Fibroblast of upper back skin (primary cell): ENCODE data around the gene ENC1.
A peak's percentile ranks its signal among the peaks of the same experiment; 100 is the strongest.

Source experiments
- DNase-seq: peaks from one replicate; pipeline ENCODE4 v3.0.0-alpha.2; 2013

The ENC1 gene

DNA sequence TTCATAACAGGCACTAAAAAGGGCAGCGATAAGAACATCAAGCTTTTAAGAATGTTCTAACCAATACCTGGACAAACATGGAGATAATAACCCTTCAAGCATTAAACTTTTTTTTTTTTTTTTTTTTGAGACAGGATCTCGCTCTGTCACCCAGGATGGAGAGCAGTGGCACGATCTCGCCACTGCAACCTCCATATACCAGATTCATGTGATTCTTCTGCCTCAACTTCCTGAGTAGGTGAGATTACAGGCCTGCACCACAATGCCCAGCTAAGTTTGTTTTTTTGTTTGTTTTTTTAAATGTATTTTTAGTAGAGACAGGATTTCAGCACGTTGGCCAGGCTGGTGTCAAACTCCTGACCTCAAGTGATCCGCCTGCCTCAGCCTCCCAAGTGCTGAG, 14.7 kb upstream of the ENC1 start:
- DNase-seq: no peak

DNA sequence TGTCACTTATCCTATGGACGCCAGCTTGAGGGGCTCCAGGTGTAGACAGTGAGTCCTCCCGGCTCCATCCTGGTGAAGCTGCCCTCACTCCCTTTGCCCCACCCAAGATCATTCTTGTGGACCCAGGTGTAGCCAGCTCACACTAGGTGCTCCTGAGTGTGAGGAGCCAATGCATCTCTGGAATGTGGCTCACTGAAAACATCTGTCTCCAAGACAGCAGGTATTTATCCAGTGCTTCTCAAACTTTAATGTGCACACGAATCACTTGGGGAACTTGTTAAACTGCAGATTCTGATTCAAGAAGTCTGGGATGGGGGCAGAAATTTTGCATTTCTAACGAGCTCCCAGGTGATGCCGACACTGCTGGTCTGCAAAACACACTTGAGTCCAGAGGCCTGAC, 13.5 kb upstream of the ENC1 start:
- no peak for DNase-seq

- DNase-seq: no peak
Observed at GRCh38 chr5:74652576-74652975, 12.0 kb upstream of the ENC1 start.

- DNase-seq: no peak
Observed at GRCh38 chr5:74651710-74652109, 11.2 kb upstream of the ENC1 start.

DNA sequence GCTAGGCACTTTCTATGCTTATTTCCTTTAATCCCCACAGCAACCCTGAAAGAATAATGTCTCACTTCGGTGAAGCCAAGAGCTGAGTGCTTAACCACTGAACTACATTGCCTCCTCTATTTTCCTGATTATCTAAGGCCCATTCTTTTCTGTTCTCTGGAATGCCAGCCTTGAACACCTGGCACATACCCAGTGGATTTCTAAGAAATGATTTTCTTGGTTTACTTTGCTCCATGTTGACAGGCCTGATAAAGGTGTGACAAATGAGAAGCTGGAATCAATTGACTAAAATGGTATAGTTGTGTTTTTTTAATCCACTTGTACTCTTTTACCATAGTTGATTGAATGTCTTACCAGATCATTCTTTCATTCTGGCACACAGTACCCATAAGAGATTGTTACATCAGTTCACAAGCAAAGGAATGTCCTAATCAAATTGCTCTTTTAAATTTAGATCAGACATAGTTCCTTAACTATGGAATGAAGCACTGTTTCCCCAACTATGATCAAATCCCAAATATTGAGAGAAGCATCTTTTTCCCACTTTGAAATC, 9.0 kb upstream of the ENC1 start:
- DNase-seq: no peak

- peak; percentile 64 for DNase-seq
Observed at GRCh38 chr5:74648835-74649293, 8.3 kb upstream of the ENC1 start.

DNA sequence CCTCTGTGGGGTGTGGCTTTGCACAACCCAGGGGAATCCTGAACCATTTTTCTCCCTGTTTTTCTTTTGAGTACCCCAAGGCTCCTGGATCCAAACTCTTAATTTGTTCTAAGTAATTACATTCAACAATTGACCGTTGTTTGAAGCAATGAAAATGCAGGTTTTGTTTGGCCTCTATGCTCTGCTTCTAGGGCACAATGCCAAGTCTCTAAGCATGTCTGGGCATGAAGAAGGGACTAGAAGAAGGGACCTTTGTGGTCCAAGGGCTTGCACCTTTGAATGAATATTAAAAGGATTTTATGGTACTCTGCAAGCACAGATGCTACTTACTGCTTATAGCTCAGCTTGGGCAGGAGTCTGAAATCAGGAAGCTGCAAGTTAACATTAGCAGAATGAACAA, 6.6 kb upstream of the ENC1 start:
- DNase-seq: no peak

DNA sequence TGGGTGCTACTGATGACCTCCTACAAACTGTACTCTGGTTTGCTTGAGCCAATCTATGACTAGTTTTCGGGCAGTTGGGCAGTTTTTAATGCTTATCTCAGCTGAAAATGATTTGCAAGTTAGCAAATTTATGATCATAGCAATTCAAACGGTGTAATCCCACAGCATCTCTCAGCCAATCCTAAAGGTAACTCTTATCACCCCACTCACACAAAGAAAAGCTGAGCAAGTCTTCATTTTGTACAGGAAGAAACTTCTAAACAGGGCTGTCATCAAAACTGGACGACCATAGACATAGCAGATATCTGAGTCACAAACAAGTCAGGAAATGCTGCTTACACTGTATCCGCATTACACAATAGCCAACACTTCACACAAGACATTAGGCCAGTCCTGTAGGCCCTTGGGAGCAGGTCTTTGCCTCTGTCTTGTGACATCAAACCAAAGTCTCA, 2.6 kb upstream of the ENC1 start:
- DNase-seq: peak; percentile 89

GRCh38 chr5:74642543-74642863, 2.0 kb upstream of the ENC1 start:
- no peak for DNase-seq

GRCh38 chr5:74641735-74642542, 1.4 kb upstream of the ENC1 start:
- DNase-seq: peak; percentile 87

DNA sequence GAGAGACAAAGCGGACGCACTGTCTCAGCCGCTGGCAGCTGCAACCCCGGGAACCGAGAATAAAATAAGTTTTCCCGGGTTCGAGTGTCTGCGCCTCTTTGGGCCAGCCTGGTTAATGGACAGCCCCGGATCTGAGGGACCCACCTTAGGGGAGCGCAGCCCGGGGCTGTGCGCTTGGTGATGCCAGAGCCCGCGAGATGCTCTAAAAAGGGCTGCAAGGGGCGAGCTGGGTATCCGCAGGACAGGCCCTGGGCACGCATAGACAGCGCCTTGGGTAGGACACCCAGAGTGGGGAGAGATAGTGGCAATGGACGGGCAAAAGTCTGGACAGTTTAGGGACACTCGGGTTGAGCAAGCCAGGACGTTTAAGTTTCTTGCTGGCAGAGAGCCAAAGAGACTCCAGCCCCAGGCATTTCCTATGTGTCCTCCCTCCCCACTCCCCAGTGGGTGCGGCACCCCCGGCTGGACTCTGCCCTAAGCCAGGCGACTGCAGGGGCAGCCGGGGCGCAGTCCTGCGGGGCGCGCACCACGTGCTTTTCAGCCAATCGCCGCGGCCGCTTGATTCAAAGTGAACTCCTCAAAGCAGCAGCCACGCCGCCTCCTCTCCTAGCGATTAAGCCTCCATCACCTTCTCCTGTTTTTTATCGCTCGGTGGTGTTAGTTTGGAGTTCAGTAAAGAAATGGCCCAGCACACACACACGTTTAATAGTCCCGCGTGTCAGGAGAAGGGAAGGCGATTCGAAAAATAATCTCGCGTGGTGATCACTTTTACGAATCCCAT, 616 bp upstream of the ENC1 start:
- peak; percentile 73 for DNase-seq

DNA sequence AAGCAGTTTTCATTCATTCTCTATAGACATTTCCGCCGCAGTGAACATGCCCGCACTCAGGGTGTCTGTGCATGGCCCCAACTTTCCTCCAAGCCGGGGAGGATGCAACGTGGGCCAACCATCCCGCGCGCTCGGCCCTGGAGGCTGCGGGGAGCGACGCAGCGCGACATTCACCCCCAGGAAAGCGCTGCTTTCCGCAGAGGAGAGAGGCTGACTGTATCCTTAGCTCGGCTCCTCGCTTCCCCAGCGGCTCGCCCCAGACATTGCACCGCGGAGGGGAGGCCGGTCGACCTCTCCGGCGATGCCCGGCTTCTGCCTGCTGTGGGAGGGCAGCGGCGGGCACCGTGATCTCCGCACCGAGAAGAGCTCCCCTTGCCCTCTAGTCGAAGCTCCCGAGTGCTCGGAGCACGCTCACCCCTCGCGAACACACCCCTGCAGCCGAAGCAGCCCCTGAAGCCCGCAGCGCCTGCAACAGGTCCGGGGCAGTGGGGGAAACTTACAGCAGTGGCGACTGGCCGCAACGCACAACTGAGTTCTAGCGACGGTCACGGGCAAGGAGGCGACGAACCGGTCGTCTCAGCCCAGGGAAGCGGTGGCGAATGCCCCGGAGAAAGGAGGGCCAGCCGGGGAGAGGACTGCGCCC, 600 bp downstream of the ENC1 start:
- DNase-seq: no peak

- DNase-seq: peak; percentile 64
Observed at GRCh38 chr5:74638970-74639806, 1.3 kb downstream of the ENC1 start.

DNA sequence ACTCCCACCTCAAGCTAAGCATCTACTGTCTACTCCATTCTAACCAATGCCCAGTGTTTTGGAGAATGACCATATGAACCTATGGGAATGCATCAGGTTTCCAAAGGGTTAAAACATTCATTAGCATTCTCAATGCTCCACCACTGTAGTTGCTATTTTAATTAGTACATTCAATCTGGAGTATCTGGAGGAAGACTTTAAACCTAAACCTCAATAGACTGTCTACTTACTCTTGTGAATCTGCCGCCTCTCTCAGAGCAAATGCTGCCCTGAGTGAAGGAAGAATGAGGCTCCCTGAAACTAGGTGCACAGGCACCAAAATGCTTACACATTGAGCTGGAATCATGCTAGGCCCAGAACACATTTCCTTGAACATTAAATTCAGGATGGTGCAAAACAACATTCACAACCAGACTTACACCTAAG, 2.0 kb downstream of the ENC1 start:
- DNase-seq: no peak

GRCh38 chr5:74636552-74636951, 4.0 kb downstream of the ENC1 start:
- DNase-seq: no peak

- DNase-seq: no peak
Observed at GRCh38 chr5:74636149-74636548, 4.4 kb downstream of the ENC1 start.

DNA sequence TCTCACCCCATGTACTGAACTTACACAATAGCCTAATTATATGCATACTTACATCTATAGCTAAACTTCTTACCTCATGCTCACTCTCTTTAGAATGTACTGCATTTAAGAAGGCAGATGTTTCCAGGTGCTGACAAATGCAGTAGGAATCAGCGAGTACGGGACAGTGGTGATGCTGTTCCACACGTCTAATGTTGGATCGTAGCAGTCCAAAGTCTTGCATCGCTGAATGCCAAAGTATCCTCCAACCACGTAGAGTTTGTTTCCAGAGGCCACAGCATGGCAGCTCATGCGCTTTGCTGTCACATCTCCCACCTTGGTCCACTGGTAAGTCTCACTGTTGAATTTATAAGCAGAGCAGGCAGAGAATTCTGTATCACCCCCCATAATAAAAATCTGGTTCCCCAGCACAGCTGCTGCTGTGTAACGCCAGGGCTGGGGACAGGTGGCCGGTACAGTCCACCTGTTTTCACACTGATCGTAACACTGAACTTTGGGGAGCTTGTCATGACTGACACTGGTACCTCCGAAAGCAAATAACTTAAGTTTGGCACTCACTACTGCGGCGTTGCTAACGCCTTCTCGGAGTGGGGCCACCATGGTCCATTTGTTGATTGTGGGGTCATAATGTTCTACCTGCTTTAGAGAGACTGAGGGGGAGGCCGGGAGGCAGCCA, 5.8 kb downstream of the ENC1 start:
- no peak for DNase-seq

DNA sequence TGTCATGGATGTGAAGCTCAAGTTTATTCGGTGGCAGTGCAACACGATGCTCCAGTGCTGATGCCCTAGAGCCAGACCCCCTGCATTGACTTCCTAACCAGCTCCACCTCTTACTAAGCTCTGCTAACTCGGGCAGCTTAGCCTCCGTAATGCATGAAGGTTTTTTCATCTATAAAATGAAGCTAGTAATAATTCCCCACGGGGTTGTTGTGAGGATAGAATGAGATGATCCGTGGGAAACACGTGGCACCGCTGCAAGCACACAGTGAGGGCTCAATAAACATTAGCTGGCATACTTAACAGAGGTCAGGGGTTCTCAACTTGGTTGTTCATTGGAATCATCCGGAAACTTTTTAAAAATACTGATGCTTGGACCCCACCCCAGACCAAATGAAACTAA, 6.8 kb downstream of the ENC1 start:
- DNase-seq: no peak

GRCh38 chr5:74632947-74633356, 7.6 kb downstream of the ENC1 start:
- no peak for DNase-seq

GRCh38 chr5:74631081-74631953, 9.2 kb downstream of the ENC1 start:
- DNase-seq: no peak
